ENCODE measurements around the gene SUCLA2.

- no peak for TF ChIP-seq CTCF (conservative IDR thresholded peaks at IDR 0.05; ENCODE audit: low read length)
- TF ChIP-seq EZH2phosphoT487 (IDR thresholded peaks at IDR 0.05; ENCODE audit: borderline replicate concordance) = no peak
Observed at GRCh38 chr13:47929156-47929555, 71.9 kb downstream of the SUCLA2 start.

Data from Loucy (cell line).